GM21786 (cell line): ENCODE results near the gene PLK2.

Experiments
- ATAC-seq: cut with Tn5 transposase; IDR thresholded peaks from one replicate; pipeline ENCODE4 v1.9.1; 2021; ENCODE audit not compliant: unreplicated experiment

PLK2 gene

GRCh38 chr5:58481066-58481676 is 21.3 kb upstream of the PLK2 start:
- no peak for ATAC-seq

GRCh38 chr5:58477760-58478376 is 18.0 kb upstream of the PLK2 start:
- ATAC-seq, result no peak

GRCh38 chr5:58475404-58475803 is 15.5 kb upstream of the PLK2 start:
- no peak for ATAC-seq

GRCh38 chr5:58469896-58470295 is 10.0 kb upstream of the PLK2 start:
- ATAC-seq, result no peak

GRCh38 chr5:58466939-58467338 is 7.1 kb upstream of the PLK2 start:
- peak; percentile 99 for ATAC-seq

GRCh38 chr5:58462623-58463230 is 2.8 kb upstream of the PLK2 start:
- ATAC-seq, result no peak

- no peak for ATAC-seq
Measured at GRCh38 chr5:58462154-58462553, 2.3 kb upstream of the PLK2 start.

GRCh38 chr5:58460732-58461286 is 923 bp upstream of the PLK2 start:
- ATAC-seq, result peak; percentile 75

- no peak for ATAC-seq
Measured at GRCh38 chr5:58459146-58460001, 512 bp downstream of the PLK2 start.

- no peak for ATAC-seq
Measured at GRCh38 chr5:58458743-58459145, 1.1 kb downstream of the PLK2 start.

- ATAC-seq, result no peak
Measured at GRCh38 chr5:58458141-58458742, 1.6 kb downstream of the PLK2 start.

GRCh38 chr5:58457050-58457449 is 2.8 kb downstream of the PLK2 start:
- ATAC-seq, result no peak

- no peak for ATAC-seq
Measured at GRCh38 chr5:58456486-58456885, 3.4 kb downstream of the PLK2 start.

GRCh38 chr5:58456026-58456425 is 3.9 kb downstream of the PLK2 start:
- no peak for ATAC-seq

- no peak for ATAC-seq
Measured at GRCh38 chr5:58455480-58455879, 4.4 kb downstream of the PLK2 start.

GRCh38 chr5:58455066-58455465 is 4.8 kb downstream of the PLK2 start:
- no peak for ATAC-seq

GRCh38 chr5:58454025-58454424 is 5.9 kb downstream of the PLK2 start:
- no peak for ATAC-seq

GRCh38 chr5:58453306-58453705 is 6.6 kb downstream of the PLK2 start:
- ATAC-seq, result no peak

- no peak for ATAC-seq
Measured at GRCh38 chr5:58452566-58453258, 7.2 kb downstream of the PLK2 start.
